HG02943 (cell line): Measurements from ENCODE around the gene CTAG2.
"Not testable (repeated sequence)": the region's sequence is repeated elsewhere in the genome, so short reads cannot be mapped to it uniquely, and the experiment has no call there.

ENCODE experiments used
- ATAC-seq: cut with Tn5 transposase; IDR thresholded peaks from one replicate; pipeline ENCODE4 v1.9.1; 2021; ENCODE audit warnings: mild to moderate bottlenecking, low read depth, moderate library complexity; ENCODE audit not compliant: unreplicated experiment

CTAG2 gene

GRCh38 chrX:154649503-154650220 lies 3.7 kb downstream of the CTAG2 start:
- ATAC-seq = no peak

GRCh38 chrX:154648931-154649330 lies 4.4 kb downstream of the CTAG2 start:
- no peak for ATAC-seq

- ATAC-seq = not testable (repeated sequence)
Measured at GRCh38 chrX:154645745-154646378, 7.5 kb downstream of the CTAG2 start.

GRCh38 chrX:154643708-154644107 lies 9.7 kb downstream of the CTAG2 start:
- ATAC-seq = not testable (repeated sequence)

GRCh38 chrX:154641740-154642139 lies 11.6 kb downstream of the CTAG2 start:
- not testable (repeated sequence) for ATAC-seq

- ATAC-seq = not testable (repeated sequence)
Measured at GRCh38 chrX:154633661-154634060, 19.7 kb downstream of the CTAG2 start.

- ATAC-seq = not testable (repeated sequence)
Measured at GRCh38 chrX:154630949-154631348, 22.4 kb downstream of the CTAG2 start.

GRCh38 chrX:154628960-154629359 lies 24.4 kb downstream of the CTAG2 start:
- ATAC-seq = not testable (repeated sequence)

- ATAC-seq = not testable (repeated sequence)
Measured at GRCh38 chrX:154620767-154621414, 32.5 kb downstream of the CTAG2 start.

GRCh38 chrX:154619182-154619581 lies 34.2 kb downstream of the CTAG2 start, which contains the start of gene CTAG1B:
CTAG1B (minus strand) TSS chrX:154619282; CDS start chrX:154619218, 64 bp downstream.
- ATAC-seq = not testable (repeated sequence)

GRCh38 chrX:154613586-154613985 lies 39.8 kb downstream of the CTAG2 start:
- ATAC-seq = not testable (repeated sequence)

GRCh38 chrX:154611146-154611545 lies 42.2 kb downstream of the CTAG2 start:
- not testable (repeated sequence) for ATAC-seq

GRCh38 chrX:154608823-154609222 lies 44.6 kb downstream of the CTAG2 start:
- not testable (repeated sequence) for ATAC-seq

GRCh38 chrX:154607976-154608375 lies 45.4 kb downstream of the CTAG2 start:
- not testable (repeated sequence) for ATAC-seq

GRCh38 chrX:154607370-154607769 lies 46.0 kb downstream of the CTAG2 start:
- ATAC-seq = no peak

- ATAC-seq = no peak
Measured at GRCh38 chrX:154605566-154605965, 47.8 kb downstream of the CTAG2 start.

GRCh38 chrX:154603438-154604430 lies 49.6 kb downstream of the CTAG2 start:
- ATAC-seq = no peak

- ATAC-seq = no peak
Measured at GRCh38 chrX:154602766-154603437, 50.5 kb downstream of the CTAG2 start.

GRCh38 chrX:154602226-154602625 lies 51.2 kb downstream of the CTAG2 start:
- ATAC-seq = no peak
